ENCODE data around the gene STAU1.

DNA sequence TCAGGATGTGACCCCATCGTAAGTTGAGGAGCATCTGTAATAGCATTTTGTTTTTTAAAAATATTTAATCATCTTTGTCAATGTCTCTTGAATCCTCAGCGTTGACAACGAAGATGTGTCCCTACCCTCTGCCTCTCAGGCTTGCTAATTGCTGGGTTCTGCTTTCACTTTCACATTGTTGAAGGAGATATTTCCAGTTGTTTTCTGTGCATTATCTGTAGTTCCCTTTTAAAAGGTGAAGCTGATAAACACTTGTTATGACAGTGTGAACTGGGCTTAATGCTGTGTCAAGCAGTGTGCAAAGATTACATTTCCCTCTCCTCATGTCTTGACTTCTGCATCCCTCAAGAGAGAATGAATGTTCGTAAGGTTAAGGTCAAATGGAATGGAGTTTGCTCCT is 87.2 kb downstream of the STAU1 start:
- TF ChIP-seq POLR2A (IDR thresholded peaks at IDR 0.05) (no peak), EP300 (IDR thresholded peaks at IDR 0.05) (no peak)
- TF ChIP-seq, protein P1, sequence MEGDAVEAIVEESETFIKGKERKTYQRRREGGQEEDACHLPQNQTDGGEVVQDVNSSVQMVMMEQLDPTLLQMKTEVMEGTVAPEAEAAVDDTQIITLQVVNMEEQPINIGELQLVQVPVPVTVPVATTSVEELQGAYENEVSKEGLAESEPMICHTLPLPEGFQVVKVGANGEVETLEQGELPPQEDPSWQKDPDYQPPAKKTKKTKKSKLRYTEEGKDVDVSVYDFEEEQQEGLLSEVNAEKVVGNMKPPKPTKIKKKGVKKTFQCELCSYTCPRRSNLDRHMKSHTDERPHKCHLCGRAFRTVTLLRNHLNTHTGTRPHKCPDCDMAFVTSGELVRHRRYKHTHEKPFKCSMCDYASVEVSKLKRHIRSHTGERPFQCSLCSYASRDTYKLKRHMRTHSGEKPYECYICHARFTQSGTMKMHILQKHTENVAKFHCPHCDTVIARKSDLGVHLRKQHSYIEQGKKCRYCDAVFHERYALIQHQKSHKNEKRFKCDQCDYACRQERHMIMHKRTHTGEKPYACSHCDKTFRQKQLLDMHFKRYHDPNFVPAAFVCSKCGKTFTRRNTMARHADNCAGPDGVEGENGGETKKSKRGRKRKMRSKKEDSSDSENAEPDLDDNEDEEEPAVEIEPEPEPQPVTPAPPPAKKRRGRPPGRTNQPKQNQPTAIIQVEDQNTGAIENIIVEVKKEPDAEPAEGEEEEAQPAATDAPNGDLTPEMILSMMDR (IDR thresholded peaks at IDR 0.05) = no peak

Measured in ovary (tissue), 3 donors.